ENCODE data around the gene DEDD.

Gene DEDD

GRCh38 chr1:161158316-161159010 is 26.0 kb upstream of the DEDD start:
- Histone ChIP-seq H3K4me3 (peak overlapping the region; percentile 83 to 92), H3K4me1 (peaks cover 0 to 43% (median 35%) of the 10 kb centered on the region in 4 donors), H3K36me3 (peaks cover 0 to 44% (median 22%) of the 10 kb centered on the region in 3 donors), H3K27me3 (no peaks in the 10 kb centered on the region), H3K9me3 (no peaks in the 10 kb centered on the region), H3K27ac (peak overlapping the region; percentile 90 to 95)
- DNase-seq = peak in 1 of 2 donors; percentile 27
- intact Hi-C loops (cut with DNase I; ENCODE audit: low total_unique reads) = no loop called here
- no peak for TF ChIP-seq CTCF (IDR thresholded peaks at IDR 0.05)

DNA sequence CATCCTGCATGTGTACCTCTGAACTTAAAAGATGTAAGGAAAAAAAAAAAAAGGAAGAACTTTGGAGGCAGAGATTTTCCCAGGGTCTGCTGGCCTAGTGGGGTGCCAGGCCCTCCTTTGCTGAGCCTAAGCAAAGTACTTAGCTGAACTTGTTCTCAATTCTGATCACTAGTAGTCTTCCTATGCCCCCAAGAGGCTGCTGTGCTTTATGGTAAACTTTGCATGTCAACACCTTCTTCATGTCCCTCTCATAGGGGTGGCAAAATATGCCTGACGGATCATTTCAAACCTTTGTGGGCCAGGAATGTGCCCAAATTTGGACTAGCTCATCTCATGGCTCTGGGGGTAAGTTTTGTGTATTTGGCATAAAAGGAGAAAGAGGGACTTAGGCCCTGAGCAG is 25.4 kb upstream of the DEDD start:
- peaks cover 0 to 38% (median 22%) of the 10 kb centered on the region in 3 donors for H3K36me3 ChIP-seq
- H3K9me3 ChIP-seq = no peaks in the 10 kb centered on the region
- intact Hi-C loops (cut with DNase I; ENCODE audit: low total_unique reads) = no loop called here
- TF ChIP-seq CTCF (IDR thresholded peaks at IDR 0.05) = no peak
- no peaks in the 10 kb centered on the region for H3K27me3 ChIP-seq
- H3K27ac ChIP-seq = no peak overlapping the region
- DNase-seq = peak in 1 of 2 donors; percentile 16
- H3K4me3 ChIP-seq = no peak overlapping the region
- H3K4me1 ChIP-seq = peaks cover 0 to 46% (median 36%) of the 10 kb centered on the region in 4 donors

DNA sequence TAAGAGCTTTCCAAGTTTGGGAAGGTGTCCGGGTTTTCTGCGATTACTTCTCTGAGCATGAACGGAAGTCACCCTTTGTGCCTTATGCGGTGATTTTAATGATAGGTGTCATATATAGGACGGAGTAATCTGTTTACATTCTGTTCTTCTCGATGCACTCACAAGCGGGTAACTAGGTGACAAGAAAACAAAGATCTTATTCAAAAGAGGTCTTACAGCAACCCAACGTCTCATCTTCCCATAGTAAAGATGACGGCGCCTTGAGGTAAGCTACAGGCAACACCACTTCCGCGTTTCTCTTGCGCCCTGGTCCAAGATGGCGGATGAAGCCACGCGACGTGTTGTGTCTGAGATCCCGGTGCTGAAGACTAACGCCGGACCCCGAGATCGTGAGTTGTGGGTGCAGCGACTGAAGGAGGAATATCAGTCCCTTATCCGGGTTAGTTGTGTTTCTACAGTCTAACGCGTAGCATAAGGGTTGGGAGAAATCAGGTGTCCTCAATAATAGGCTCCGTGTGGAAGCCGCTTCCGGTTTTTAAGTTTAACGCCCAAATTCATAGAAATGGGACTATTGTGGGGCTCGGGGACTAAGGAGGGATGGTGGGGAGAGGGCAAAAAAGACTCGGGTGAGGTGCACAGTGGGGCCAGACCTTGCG is 21.3 kb upstream of the DEDD start, which contains the start of gene UFC1:
TSS of gene UFC1 (plus strand) at position 297 of the 656 bp plus-strand sequence. CDS start at position 317, 20 bp downstream.
- intact Hi-C loops (cut with DNase I; ENCODE audit: low total_unique reads) = no loop called here
- Histone ChIP-seq H3K4me1 (peaks cover 0 to 19% (median 14%) of the 10 kb centered on the region in 4 donors), H3K4me3 (peak within 1 kb of the TSS; percentile 65 to 66), H3K9me3 (no peaks in the 10 kb centered on the region), H3K27ac (peak within 1 kb of the TSS; percentile 92 to 93), H3K27me3 (no peaks in the 10 kb centered on the region), H3K36me3 (peaks cover 0 to 20% (median 7%) of the 10 kb centered on the region in 3 donors)
- DNase-seq = peak; percentile 80 to 88
- no peak for TF ChIP-seq CTCF (IDR thresholded peaks at IDR 0.05)

DNA sequence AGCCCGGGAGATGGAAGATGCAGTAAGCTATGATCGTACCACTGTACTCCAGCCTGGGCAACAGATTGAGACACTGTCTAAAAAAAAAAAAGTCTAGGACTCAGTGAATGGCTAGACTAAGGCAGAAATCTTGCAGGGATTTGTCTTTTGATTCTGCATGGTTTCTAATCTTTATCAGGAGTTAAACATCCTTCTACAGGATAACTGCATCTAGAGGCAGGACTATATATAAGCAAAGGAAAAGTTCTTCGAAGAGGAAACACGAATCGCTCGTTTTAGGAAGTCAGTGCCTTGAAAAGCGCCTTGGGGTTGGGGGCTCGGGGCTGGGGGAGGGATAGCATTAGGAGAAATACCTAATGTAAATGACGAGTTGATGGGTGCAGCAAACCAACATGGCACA is 20.7 kb upstream of the DEDD start:
- intact Hi-C loops (cut with DNase I; ENCODE audit: low total_unique reads) = no loop called here
- Histone ChIP-seq H3K4me1 (peaks cover 0 to 15% (median 11%) of the 10 kb centered on the region in 4 donors), H3K9me3 (no peaks in the 10 kb centered on the region), H3K4me3 (peak overlapping the region; percentile 65 to 66), H3K36me3 (peaks cover 0 to 16% (median 7%) of the 10 kb centered on the region in 3 donors), H3K27me3 (no peaks in the 10 kb centered on the region), H3K27ac (peak overlapping the region; percentile 92 to 93)
- DNase-seq = peak in 1 of 2 donors; percentile 48
- no peak for TF ChIP-seq CTCF (IDR thresholded peaks at IDR 0.05)

GRCh38 chr1:161145832-161146231 is 13.4 kb upstream of the DEDD start:
- Histone ChIP-seq H3K36me3 (no peaks in the 10 kb centered on the region), H3K9me3 (no peaks in the 10 kb centered on the region), H3K27ac (no peak overlapping the region), H3K4me3 (no peak overlapping the region), H3K4me1 (no peaks in the 10 kb centered on the region), H3K27me3 (no peaks in the 10 kb centered on the region)
- intact Hi-C loops (cut with DNase I; ENCODE audit: low total_unique reads) = no loop called here
- DNase-seq = peak in 1 of 2 donors; percentile 17
- TF ChIP-seq CTCF (IDR thresholded peaks at IDR 0.05) = no peak

Measured in tibial artery (tissue), 4 donors.